Thyroid gland (tissue), 4 donors: ENCODE measurements around the gene WFIKKN1. TPM values are rescaled to one million over a fixed set of nuclear protein-coding genes. Genes with fewer than 3 reads are reported as not detected.

Experiments used
- DNase-seq, 2 donors: peaks; one replicate each; pipeline ENCODE4 v3.0.0-alpha.2; 2019
- H3K27ac ChIP-seq, 3 donors: fragments of 200-600 bp; sonication (generic); 1 replicate in 2 of 3; 2 replicates in 1 of 3; pipeline ENCODE4 v1.5.1; 2016 to 2019; ENCODE audit warnings: mild to moderate bottlenecking in 1 of 3, moderate library complexity in 1 of 3
- H3K27me3 ChIP-seq: fragments of 200-600 bp; sonication (generic); one replicate; pipeline ENCODE4 v1.5.1; 2019
- H3K36me3 ChIP-seq, 2 donors: fragments of 200-600 bp; sonication (generic); one replicate each; pipeline ENCODE4 v1.5.1; 2016 to 2019
- H3K4me1 ChIP-seq, 2 donors: fragments of 200-600 bp; sonication (generic); one replicate each; pipeline ENCODE4 v1.5.1; 2017 to 2019
- H3K4me3 ChIP-seq, 3 donors: fragments of 200-600 bp; sonication (generic); replicated peaks in 1 of 3; 1 replicate in 2 of 3; 2 replicates in 1 of 3; pipeline ENCODE4 v1.5.1; 2016; ENCODE audit warnings: mild to moderate bottlenecking in 1 of 3
- H3K9me3 ChIP-seq: fragments of 200-600 bp; sonication (generic); one replicate; pipeline ENCODE4 v1.5.1; 2017
- CTCF ChIP-seq, 6 experiments: fragments of 200-600 bp in 3 of 6; fragments of 450-650 bp in 3 of 6; sonication (generic) in 3 of 6; IDR thresholded peaks; one replicate each; pipeline ENCODE4 v1.5.1; 2016 to 2019; ENCODE audit warnings: antibody characterized with exemption in 6 of 6, mild to moderate bottlenecking in 2 of 6, inconsistent platforms in 1 of 6, moderate library complexity in 1 of 6
- POLR2A ChIP-seq, 2 donors: fragments of 450-650 bp; IDR thresholded peaks; one replicate each; pipeline ENCODE4 v1.6.1; 2017; ENCODE audit warnings: antibody characterized with exemption in 2 of 2, mild to moderate bottlenecking in 2 of 2, moderate library complexity in 1 of 2
- WGBS, 2 donors: methylation state at CpG; one replicate each; pipeline ENCODE4 v1.1.5; 2017; 5-methylcytosine and 5-hydroxymethylcytosine counted together
- intact Hi-C: fragments of 100-400 bp; cut with DNase I; formaldehyde crosslinking; loops from one replicate; pipeline ENCODE4 v1.15.1; 2023
- total RNA-seq, 4 donors: library from RNA; depleted of rRNA; stranded (reverse); fragments of >200 nt; gene quantifications; one replicate each; pipeline ENCODE4 v1.2.3, GENCODE V29; 2016

The WFIKKN1 gene
- total RNA-seq = 1 to 10 TPM in 1 of 4 donors, under 1 TPM in 3; 0.13 to 1.8 (median 0.77) TPM

- DNase-seq = peak; percentile 56 to 65
- H3K27me3 ChIP-seq = no peaks in the 10 kb centered on the region
- H3K36me3 ChIP-seq = peaks cover 7 to 11% of the 10 kb centered on the region in 2 donors
- no peak for TF ChIP-seq POLR2A (IDR thresholded peaks at IDR 0.05)
- TF ChIP-seq CTCF (IDR thresholded peaks at IDR 0.05) = no peak
- intact Hi-C loops = loop anchor here (5.0 kb wide), 1 partner anchor 39 kb away; the partner anchor contains the start of gene RAB40C
- H3K27ac ChIP-seq = no peak within 1 kb of the TSS
- no peaks in the 10 kb centered on the region for H3K9me3 ChIP-seq
- peaks cover 11 to 24% of the 10 kb centered on the region in 2 donors for H3K4me1 ChIP-seq
- H3K4me3 ChIP-seq = no peak within 1 kb of the TSS
- no CpG with 5 or more reads among the region's 23 CpGs for WGBS, 2 donors
Observed at GRCh38 chr16:630815-631405, at the start of gene WFIKKN1. TSS of gene WFIKKN1 (plus strand) at chr16:630985. CDS start at chr16:631254, 269 bp downstream.

GRCh38 chr16:582218-582613, 48.6 kb upstream of the WFIKKN1 start:
- intact Hi-C loops = no loop called here

GRCh38 chr16:582614-583331, 48.0 kb upstream of the WFIKKN1 start:
- TF ChIP-seq CTCF (IDR thresholded peaks at IDR 0.05) (no peak), POLR2A (IDR thresholded peaks at IDR 0.05) (no peak)
- H3K27ac ChIP-seq = no peak overlapping the region
- H3K27me3 ChIP-seq = no peaks in the 10 kb centered on the region
- peaks cover 0 to 13% of the 10 kb centered on the region in 2 donors for H3K4me1 ChIP-seq
- DNase-seq = no peak
- H3K4me3 ChIP-seq = no peak overlapping the region
- intact Hi-C loops = no loop called here
- 88 to 97% methylated on average over 9 to 11 of the region's 21 CpGs for WGBS, 2 donors
- no peaks in the 10 kb centered on the region for H3K36me3 ChIP-seq
- H3K9me3 ChIP-seq = no peaks in the 10 kb centered on the region

More at GRCh38 chr16:582218-582613, 48.6 kb upstream of the WFIKKN1 start:
- no peak for DNase-seq
- WGBS, 2 donors = 93% methylated on average over 11 of the region's 18 CpGs; no CpG with 5 or more reads in 1 of the 2 donors
- no peak for TF ChIP-seq POLR2A (IDR thresholded peaks at IDR 0.05)
- TF ChIP-seq CTCF (IDR thresholded peaks at IDR 0.05) = no peak
- Histone ChIP-seq H3K27ac (no peak overlapping the region), H3K9me3 (no peaks in the 10 kb centered on the region), H3K4me3 (no peak overlapping the region), H3K36me3 (no peaks in the 10 kb centered on the region), H3K4me1 (peaks cover 0 to 10% of the 10 kb centered on the region in 2 donors), H3K27me3 (no peaks in the 10 kb centered on the region)

- Histone ChIP-seq H3K36me3 (no peaks in the 10 kb centered on the region), H3K9me3 (no peaks in the 10 kb centered on the region), H3K4me3 (no peak overlapping the region), H3K27me3 (no peaks in the 10 kb centered on the region), H3K27ac (no peak overlapping the region), H3K4me1 (peaks cover 5 to 20% of the 10 kb centered on the region in 2 donors)
- no peak for DNase-seq
- 73 to 83% methylated on average over 10 to 13 of the region's 16 CpGs for WGBS, 2 donors
- TF ChIP-seq CTCF (IDR thresholded peaks at IDR 0.05) (no peak), POLR2A (IDR thresholded peaks at IDR 0.05) (no peak)
- intact Hi-C loops = no loop called here
Observed at GRCh38 chr16:583470-583814, 47.3 kb upstream of the WFIKKN1 start.
